Measurements from ENCODE around the gene VAC14.

VAC14 gene

GRCh38 chr16:70735141-70735979 is 65.6 kb downstream of the VAC14 start:
- TF ChIP-seq CTCF (IDR thresholded peaks at IDR 0.05; ENCODE audit: extremely low read depth, missing control alignments), result no peak
- no peak for DNase-seq (ENCODE audit: low spot score)

DNA sequence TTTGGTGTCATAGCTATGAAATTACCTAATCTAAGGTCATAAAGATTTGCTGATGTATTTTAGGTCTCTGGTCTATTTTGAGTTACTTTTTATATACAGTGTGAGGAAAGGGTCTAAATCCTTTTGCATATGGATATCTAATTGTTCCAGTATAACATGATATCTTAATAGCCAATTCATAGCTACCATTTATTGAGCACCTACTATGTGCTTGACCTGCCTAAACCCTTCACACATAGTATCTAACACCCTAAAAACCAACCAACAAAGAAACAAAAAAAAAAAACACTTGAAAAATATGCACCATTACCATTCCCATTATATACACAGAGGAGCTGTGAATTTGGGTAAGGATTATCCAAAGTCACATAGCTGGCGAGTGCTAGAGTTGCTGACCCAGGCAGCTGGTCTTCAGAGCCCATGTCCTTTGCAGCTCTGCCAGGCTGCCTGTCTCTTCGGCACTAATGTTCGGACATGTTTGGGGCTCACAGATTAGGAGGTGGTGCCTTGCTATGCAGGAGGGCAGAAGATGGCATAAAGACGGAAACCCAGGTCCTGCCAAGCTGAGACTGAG is 66.3 kb downstream of the VAC14 start:
- no peak for DNase-seq (ENCODE audit: low spot score)
- TF ChIP-seq CTCF (IDR thresholded peaks at IDR 0.05; ENCODE audit: extremely low read depth, missing control alignments), result no peak

DNA sequence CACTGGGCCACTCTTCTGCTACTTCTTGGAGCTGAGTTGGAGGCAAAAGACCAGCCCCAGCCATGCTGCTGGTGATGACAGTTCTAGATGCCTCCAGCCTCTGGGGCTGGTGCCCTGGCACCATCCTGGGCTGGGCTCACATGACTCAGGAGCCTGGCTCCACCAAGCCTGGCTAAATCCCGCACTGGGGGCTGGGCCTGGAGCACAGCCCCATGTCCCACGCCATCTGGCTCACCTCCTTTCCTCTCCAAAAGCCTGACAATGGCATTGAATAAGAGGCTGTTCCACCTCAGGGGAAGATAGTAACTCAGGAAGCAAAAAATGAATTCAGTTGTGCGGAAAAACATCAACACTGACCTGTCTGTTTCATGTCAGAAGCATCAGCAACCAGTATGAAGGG is 70.0 kb downstream of the VAC14 start:
- DNase-seq (ENCODE audit: low spot score), result no peak
- no peak for TF ChIP-seq CTCF (IDR thresholded peaks at IDR 0.05; ENCODE audit: extremely low read depth, missing control alignments)

DNA sequence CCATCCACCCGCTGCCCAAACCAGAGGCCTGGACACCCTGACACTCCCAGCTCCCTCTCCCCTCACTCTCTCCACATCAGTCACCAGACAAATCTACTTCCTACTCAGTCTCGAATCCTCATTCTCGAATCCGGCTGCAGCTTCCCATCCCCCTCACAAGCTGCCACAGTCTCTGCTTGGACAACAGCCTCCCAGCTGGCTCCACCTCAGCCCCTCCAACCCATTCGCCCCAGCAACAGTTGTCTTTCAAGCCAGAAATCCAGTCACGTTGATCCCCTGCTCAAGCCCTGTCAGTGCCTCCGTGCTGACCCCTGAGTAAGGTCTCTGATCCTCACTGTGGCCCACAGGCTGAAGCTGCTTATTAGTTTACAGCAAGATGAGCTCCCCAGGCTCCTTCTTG is 70.9 kb downstream of the VAC14 start:
- no peak for DNase-seq (ENCODE audit: low spot score)
- TF ChIP-seq CTCF (IDR thresholded peaks at IDR 0.05; ENCODE audit: extremely low read depth, missing control alignments), result no peak

GRCh38 chr16:70729292-70729691 is 71.7 kb downstream of the VAC14 start:
- no peak for TF ChIP-seq CTCF (IDR thresholded peaks at IDR 0.05; ENCODE audit: extremely low read depth, missing control alignments)
- DNase-seq (ENCODE audit: low spot score), result no peak

DNA sequence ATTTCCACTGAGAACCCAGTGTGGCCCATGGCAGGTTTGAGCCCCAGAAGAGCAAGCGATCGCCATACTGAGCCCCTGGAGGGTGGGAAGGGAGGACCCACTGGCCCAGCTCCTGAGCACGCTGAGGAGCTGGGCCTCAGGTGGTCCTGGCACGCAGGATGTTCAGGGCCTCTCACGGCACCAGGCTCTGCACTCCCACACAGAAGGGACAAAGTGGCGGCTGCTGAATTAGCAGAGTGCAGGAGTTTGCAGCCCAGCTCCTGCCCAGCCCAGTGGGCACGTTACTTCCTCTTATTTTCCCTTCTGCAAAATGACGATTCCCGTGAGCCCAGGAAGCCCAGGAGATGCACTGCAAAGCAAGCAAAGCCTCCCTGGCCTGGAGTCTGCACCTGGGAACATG is 72.8 kb downstream of the VAC14 start:
- no peak for DNase-seq (ENCODE audit: low spot score)
- TF ChIP-seq CTCF (IDR thresholded peaks at IDR 0.05; ENCODE audit: extremely low read depth, missing control alignments), result no peak

DNA sequence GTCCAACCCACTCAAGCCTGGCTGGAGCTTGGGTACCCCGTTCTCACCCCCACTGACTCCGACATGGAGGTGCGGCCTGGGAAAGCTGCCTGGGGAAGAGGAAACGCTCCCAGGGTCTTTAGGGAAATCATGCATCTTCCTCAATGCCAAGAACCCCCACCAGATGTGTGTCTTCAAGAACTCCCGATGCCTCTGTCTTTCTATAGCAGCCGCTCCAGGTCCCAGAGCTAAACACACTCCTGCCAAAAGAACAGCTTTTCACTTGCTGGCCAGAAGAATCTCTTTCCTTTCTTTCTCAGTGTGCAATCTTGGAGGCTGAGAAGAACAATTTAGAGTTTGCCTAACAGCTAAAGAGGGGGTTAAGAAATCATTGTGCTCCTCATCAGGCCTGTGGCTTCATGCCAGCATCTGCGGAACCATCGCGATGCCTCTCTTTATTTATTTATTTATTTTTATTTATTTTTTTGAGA is 74.0 kb downstream of the VAC14 start:
- no peak for TF ChIP-seq CTCF (IDR thresholded peaks at IDR 0.05; ENCODE audit: extremely low read depth, missing control alignments)
- no peak for DNase-seq (ENCODE audit: low spot score)

Data from GM20000 (cell line).